Heart left ventricle (tissue), 13 donors: ENCODE results near the gene UBE2E2.
"Not testable (repeated sequence)": the region's sequence is repeated elsewhere in the genome, so short reads cannot be mapped to it uniquely, and the experiment has no call there.

ENCODE experiments used
- POLR2A ChIP-seq, 2 donors: fragments of 450-650 bp; IDR thresholded peaks; one replicate each; pipeline ENCODE4 v1.6.1; 2017; ENCODE audit warnings: antibody characterized with exemption in 2 of 2, mild to moderate bottlenecking in 2 of 2, moderate library complexity in 2 of 2
- TF ChIP-seq, protein P1 (sequence below), 12 donors: fragments of 200-600 bp; sonication (generic) in 4 of 12; IDR thresholded peaks; one replicate each; pipeline versions ENCODE4 v1.5.0 to v1.8.0; 2018 to 2022; ENCODE audit warnings: antibody characterized with exemption in 12 of 12, mild to moderate bottlenecking in 5 of 12
- donor health status: ischemic (EF 13 %, LVEDD 7.1; RV severe dilation, severe dysfunction).
- donor health status: DM: no; HTN: yes; CAD: no.
- donor health status: DM: no; HTN: no; CAD: no.
- donor health status: ischemic (EF 25% LVEDD 6.9; RV normal size, moderate dysfunction).
- donor health status: ischemic (EF 25% LVEDD 5.7; RV mildly dilated, moderate dysfunction).
- donor health status: ischemic (EF 35%, LVEDD 5.7; RV mildly dilated, moderate dysfunction).
- donor health status: nonischemic (EF 11% LVEDD 7.7; RV severe dilation, severe dysfunction).
- donor health status: DM: yes; HTN: yes; CAD: no.
- donor health status: PGD.
- donor health status: ischemic (EF 29% LVEDD 5.4; RV normal size, mild dysfunction).
- donor health status: nonischemic (EF 23%, LVEDD 6.1; RV moderate dilation, normal function).

DNA sequence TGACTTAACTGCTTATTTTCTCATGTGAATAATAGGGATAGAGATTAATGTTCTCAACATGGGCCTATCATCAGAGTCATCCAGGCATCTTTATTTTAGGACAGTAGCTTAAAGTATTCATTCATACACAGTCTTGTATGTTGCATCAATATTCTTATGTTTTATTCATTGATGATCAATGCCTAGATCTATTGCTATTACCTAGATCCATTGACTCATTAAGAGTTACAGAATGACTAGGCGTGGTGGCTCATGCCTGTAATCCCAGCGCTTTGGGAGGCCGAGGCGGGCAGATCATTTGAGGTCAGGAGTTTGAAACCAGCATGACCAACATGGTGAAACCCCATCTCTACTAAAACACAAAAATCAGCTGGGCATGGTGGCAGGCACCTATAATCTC lies 26.3 kb upstream of the UBE2E2 start:
- TF ChIP-seq, protein P1, sequence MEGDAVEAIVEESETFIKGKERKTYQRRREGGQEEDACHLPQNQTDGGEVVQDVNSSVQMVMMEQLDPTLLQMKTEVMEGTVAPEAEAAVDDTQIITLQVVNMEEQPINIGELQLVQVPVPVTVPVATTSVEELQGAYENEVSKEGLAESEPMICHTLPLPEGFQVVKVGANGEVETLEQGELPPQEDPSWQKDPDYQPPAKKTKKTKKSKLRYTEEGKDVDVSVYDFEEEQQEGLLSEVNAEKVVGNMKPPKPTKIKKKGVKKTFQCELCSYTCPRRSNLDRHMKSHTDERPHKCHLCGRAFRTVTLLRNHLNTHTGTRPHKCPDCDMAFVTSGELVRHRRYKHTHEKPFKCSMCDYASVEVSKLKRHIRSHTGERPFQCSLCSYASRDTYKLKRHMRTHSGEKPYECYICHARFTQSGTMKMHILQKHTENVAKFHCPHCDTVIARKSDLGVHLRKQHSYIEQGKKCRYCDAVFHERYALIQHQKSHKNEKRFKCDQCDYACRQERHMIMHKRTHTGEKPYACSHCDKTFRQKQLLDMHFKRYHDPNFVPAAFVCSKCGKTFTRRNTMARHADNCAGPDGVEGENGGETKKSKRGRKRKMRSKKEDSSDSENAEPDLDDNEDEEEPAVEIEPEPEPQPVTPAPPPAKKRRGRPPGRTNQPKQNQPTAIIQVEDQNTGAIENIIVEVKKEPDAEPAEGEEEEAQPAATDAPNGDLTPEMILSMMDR (IDR thresholded peaks at IDR 0.05) = not testable (repeated sequence)
- not testable (repeated sequence) for TF ChIP-seq POLR2A (IDR thresholded peaks at IDR 0.05)
